Activated T-cell treated with anti-CD3 and anti-CD28 coated beads, Interleukin-2, amount 50 U/mL, for 4 hours (primary cell): ENCODE results near the gene DPCD. TPM values are rescaled to one million over a fixed set of nuclear protein-coding genes. Genes with fewer than 3 reads are reported as not detected.
"Not testable (repeated sequence)": the region's sequence is repeated elsewhere in the genome, so short reads cannot be mapped to it uniquely, and the experiment has no call there.

Source experiments
- ATAC-seq, 2 donors: fragments of 200-7000 bp; cut with Tn5 transposase; one replicate each; pipeline ENCODE4 v1.10.0; 2021
- DNase-seq: peaks from one replicate; pipeline ENCODE4 v3.0.0-alpha.2; 2020
- H3K27me3 Mint-ChIP-seq: one replicate; pipeline ENCODE4 v1.8.0; 2021; ENCODE audit warnings: low read depth, mixed read lengths
- H3K36me3 Mint-ChIP-seq: one replicate; pipeline ENCODE4 v1.8.0; 2022; ENCODE audit warnings: mixed read lengths; ENCODE audit not compliant: insufficient read depth
- H3K4me1 Mint-ChIP-seq: one replicate; pipeline ENCODE4 v1.8.0; 2021; ENCODE audit warnings: low read depth, mixed read lengths
- H3K4me3 Mint-ChIP-seq: one replicate; pipeline ENCODE4 v1.8.0; 2021; ENCODE audit warnings: mild to moderate bottlenecking, moderate library complexity, mixed read lengths
- H3K9me3 Mint-ChIP-seq: one replicate; pipeline ENCODE4 v1.8.0; 2021; ENCODE audit warnings: mixed read lengths
- total RNA-seq, 3 donors: library from RNA; stranded (reverse); gene quantifications; one replicate each; pipeline ENCODE4 v1.2.1, GENCODE V29; 2021

Gene DPCD
- total RNA-seq, 3 donors from 2014 or later, result 8.5 to 12.2 (median 9.7) TPM

DNA sequence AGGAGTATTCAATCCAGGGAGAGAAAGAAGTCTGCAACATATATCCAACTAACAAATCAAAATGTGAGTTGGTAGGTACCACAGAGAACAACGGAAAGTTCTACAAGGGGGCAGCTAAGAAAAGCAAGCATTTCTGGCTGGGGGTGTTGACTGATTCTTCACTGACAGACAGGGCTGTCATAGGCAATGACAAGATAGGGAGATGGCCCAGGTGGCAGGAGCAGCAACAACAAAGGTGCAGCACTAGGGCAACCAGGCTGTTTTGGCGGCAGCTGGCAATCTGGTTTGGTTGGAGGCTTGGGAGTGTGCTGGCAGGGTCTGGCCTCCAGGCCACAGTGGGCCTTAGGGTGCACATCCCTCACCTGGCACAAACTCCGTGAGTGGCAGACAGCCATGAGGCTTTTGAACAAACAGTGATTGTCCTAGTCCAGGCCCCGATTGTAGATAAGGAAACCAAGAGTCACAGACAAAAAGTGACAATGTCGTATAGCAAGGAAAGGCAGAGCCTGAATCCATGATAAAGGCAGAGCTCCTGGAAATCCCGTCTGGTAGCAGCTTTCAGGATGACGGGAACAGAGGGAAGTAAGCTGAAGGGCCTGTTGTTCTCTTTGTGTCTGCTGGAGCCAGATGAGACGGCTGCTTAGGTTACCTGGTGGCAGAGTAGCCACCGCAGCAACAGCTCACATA is 28.4 kb downstream of the DPCD start:
- DNase-seq, result no peak
- H3K36me3 Mint-ChIP-seq, result peaks cover 10% of the 10 kb centered on the region

DNA sequence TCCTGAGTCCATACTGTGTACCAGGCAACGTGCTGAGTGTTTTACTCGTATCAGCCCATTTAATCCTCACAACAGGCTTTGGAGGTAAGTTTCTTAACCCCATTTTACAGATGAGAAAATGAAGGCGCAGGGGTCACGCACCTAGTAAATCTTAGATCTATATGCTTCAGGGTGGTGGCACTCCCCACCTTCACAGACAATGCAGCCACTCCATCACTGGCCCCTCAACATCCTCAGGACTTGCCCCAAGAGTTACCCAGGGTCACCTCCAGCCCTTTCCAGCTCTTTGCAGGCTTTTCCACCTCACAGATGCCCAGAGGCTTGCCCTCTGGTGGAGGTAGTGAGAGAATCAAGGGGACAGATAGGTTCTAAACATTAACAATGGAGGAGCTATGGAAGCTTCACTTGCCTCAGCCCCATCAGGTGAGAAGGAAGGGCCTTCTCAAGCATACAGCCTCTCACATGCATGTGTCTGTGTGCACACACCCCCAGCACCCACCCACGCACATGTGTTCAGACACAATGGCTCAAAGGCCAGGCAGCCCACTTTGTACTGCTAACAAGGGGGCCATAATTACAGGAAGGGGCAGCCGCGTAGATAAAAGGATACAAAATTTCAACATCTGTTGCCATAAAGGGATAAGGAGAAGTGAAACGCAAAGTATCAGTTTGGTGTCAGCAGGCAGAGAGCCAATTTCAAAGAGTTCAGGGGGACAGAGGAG is 29.1 kb downstream of the DPCD start:
- Mint-ChIP-seq H3K4me3 (no peak overlapping the region), H3K4me1 (peaks cover 3% of the 10 kb centered on the region), H3K9me3 (no peaks in the 10 kb centered on the region), H3K36me3 (peaks cover 15% of the 10 kb centered on the region), H3K27me3 (no peaks in the 10 kb centered on the region)
- ATAC-seq (no peak), DNase-seq (no peak)

More for the DNA sequence above, 28.4 kb downstream of the DPCD start:
- peaks cover 3% of the 10 kb centered on the region for H3K4me1 Mint-ChIP-seq
- H3K27me3 Mint-ChIP-seq, result no peaks in the 10 kb centered on the region
- ATAC-seq, result no peak
- H3K9me3 Mint-ChIP-seq, result no peaks in the 10 kb centered on the region
- H3K4me3 Mint-ChIP-seq, result no peak overlapping the region

DNA sequence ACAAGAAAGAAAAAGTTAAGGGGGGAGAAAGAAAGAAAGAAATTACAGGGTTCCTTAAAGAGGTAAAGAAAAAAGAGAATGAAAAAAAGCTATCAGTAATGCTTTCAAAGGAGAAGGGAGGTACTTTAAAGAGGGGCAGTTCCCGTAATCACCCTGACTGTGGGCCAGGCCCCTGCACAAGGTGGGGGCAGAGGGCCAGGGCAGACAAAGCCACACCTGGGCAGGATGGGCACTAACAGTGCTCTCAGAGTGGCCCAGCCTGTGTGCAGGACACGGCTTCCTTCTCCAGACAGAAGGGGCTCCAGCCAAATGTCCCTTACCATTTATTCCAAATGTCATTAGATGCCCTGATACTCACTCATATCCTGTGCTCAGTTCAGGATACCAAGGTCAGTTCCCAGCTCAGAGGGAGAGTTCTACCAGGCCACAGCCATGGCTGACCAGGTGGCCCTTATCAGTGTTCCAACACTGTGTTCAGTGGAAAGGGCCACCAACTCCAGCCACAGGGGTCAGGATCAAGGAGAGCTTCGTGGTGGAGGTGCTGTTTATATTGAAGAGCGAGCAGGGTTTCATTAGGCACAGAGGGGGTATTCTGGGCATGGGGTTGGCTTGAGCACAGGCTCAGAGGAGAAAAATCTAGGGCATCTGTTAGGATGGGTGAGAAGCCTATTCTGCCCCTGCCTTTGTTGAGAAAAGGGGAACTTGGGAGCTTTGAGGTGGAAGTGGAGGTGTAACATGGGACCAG is 29.9 kb downstream of the DPCD start:
- DNase-seq (no peak), ATAC-seq (no peak)
- Mint-ChIP-seq H3K4me3 (no peak overlapping the region), H3K36me3 (peaks cover 18% of the 10 kb centered on the region), H3K9me3 (no peaks in the 10 kb centered on the region), H3K4me1 (peaks cover 3% of the 10 kb centered on the region), H3K27me3 (no peaks in the 10 kb centered on the region)

DNA sequence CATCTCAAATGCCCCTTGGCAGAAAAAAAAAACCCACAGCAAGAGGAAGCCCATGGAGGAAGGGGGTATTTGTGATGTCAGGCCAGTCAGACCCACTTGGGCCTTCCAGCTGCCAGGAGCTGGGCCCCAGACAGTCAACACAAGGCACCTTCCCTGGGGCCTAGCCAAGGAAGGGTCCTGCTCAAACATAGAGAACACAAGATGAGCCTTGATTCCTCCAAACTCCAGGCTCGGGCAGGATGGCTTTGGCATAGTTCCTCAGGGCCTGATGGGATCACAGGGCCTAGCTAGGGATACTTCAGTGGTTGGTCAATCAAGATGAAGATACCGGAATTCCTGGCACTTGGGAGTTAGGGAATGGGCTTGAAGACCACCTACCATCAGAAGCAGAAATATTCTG is 30.8 kb downstream of the DPCD start:
- peaks cover 3% of the 10 kb centered on the region for H3K4me1 Mint-ChIP-seq
- no peaks in the 10 kb centered on the region for H3K27me3 Mint-ChIP-seq
- H3K36me3 Mint-ChIP-seq, result peaks cover 22% of the 10 kb centered on the region
- DNase-seq (no peak), ATAC-seq (no peak)
- no peak overlapping the region for H3K4me3 Mint-ChIP-seq
- H3K9me3 Mint-ChIP-seq, result no peaks in the 10 kb centered on the region

DNA sequence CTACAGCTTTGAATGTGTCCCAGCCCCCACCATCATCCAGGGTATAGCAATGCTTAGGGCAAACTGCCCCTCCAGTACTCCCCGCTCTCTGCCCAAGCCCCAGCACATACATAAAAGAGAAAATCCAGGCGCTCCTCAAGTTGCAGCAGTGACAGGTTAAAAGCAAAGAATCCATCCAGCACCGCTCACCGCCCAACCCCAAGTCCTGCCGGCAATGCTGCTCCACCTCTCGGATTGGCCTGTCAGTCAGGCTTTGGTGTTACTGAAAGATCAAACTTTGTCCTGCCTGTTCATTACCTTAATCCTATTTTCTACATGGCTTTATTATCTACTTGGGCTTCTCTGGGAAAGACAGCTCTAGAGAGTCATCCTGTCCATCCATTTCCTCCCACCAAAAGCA is 31.9 kb downstream of the DPCD start:
- H3K36me3 Mint-ChIP-seq, result peaks cover 26% of the 10 kb centered on the region

DNA sequence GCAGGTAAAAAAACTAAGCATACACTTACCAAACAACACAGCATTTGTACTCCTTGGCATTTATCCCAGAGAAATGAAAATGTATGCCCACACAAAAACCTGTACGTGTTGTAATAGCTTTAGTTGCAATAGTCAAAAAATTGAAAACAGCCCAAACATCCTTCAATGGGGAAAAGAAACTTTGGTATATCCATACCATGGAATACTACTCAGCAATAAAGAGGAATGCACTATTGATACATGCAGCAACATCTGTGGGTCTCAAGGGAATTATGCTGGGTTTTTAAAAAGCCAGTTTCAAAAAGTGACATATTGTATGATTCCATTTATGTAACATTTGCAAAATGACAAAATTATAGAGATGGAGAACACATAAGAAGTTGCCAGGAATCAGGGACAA is 35.4 kb downstream of the DPCD start:
- ATAC-seq, result no peak
- Mint-ChIP-seq H3K4me3 (no peak overlapping the region), H3K27me3 (no peaks in the 10 kb centered on the region), H3K9me3 (no peaks in the 10 kb centered on the region), H3K4me1 (no peaks in the 10 kb centered on the region), H3K36me3 (peaks cover 23% of the 10 kb centered on the region)
- DNase-seq, result no peak

More for the DNA sequence above, 31.9 kb downstream of the DPCD start:
- Mint-ChIP-seq H3K9me3 (no peaks in the 10 kb centered on the region), H3K4me3 (no peak overlapping the region), H3K4me1 (peaks cover 3% of the 10 kb centered on the region), H3K27me3 (no peaks in the 10 kb centered on the region)
- DNase-seq (no peak), ATAC-seq (no peak)

DNA sequence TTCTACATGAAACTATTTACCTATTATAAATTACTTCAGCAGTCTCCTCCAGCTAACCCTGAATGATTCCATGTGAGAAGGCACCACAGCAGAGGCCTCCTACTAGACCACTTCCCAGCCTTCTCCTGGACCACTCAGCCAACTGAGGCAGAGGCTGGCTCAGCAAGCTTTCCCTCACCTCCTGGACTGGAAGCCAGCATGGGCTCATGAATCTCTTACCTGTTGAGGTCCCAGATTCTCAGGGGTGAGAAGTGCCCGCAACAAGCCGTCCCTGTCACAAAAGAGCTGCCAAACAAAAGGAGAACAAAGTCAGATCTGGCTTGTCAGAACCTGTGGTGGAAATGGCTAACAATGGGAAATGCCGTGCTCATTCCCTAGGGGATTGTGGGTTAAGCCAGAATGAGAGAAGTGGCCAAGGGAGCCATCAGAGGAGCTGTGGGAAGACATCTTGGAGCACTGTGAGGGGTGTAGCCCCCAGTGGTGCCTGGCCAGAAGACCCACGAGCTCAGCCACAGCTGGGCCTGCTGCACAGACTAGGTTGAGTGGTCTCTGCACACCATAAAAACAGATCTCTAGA is 36.5 kb downstream of the DPCD start:
- Mint-ChIP-seq H3K9me3 (no peaks in the 10 kb centered on the region), H3K4me1 (no peaks in the 10 kb centered on the region), H3K36me3 (peaks cover 23% of the 10 kb centered on the region), H3K4me3 (no peak overlapping the region), H3K27me3 (no peaks in the 10 kb centered on the region)
- ATAC-seq, result no peak
- no peak for DNase-seq

DNA sequence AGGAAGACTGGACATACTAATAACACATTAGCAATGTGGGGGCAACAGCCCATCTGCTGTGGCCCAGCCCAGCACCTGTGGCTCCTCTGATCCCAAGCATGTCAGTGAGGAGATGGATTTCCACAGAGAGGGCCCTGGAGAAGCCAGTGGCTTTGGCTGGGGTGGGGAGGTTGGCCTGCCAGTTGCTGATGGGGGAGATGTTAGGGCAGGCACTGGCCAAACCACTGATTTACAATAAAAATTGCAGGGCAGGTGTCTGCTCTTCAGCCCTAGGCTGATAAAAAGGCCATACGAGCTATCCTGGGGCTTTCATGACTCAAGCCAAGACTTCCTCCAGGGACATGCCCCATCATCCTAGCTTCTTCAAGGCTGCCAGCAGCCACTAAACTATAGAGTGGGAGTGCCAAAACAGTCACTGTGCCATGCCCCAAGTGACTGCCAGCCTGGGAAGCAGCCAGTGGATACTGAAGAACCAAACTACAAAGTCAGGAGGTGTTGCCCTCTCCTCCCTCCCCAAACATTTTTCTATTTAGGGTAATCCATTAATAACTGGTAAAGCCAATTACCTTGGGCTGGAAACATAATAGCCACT is 37.8 kb downstream of the DPCD start:
- Mint-ChIP-seq H3K4me3 (no peak overlapping the region), H3K9me3 (no peaks in the 10 kb centered on the region), H3K27me3 (no peaks in the 10 kb centered on the region), H3K36me3 (peaks cover 28% of the 10 kb centered on the region), H3K4me1 (no peaks in the 10 kb centered on the region)
- ATAC-seq, result no peak
- no peak for DNase-seq

DNA sequence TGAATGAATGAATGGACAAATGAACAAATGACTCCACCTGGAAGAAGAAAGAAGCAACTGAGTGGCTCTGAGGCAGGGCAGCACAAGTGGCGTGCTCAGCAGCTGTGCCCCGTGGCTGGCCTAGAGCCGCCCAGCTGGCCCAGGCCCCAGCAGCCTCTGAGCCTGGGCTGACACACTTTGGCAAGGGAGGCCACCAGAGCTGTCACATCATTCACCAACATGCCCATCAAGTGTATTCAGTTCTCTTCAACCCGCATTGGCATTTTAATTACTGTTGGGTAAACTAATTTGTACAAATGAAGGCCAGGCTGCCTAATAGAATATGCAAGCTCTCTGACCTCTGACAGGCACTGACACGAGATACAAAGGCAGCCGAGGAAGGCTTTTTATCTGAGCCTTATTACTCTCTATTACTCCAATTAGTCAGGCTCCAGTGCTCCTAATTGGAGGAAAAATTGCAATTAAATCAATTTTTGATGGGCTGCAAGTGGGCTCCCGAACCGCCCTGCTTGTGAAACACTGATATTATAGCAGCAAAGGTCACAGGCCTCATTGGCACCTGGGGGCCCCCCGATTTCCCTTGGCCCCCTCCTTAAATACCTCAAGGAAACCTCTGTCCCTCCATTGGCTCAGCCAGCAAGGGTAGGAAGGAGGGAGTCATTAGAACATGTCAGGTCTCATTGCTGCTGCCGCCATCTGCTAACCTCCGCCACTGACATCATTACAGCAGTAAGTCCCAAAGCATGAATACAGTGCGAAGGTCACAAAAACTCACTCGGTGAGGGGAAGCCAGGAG is 41.9 kb downstream of the DPCD start:
- Mint-ChIP-seq H3K4me3 (no peak overlapping the region), H3K27me3 (no peaks in the 10 kb centered on the region), H3K4me1 (peaks cover 7% of the 10 kb centered on the region), H3K9me3 (no peaks in the 10 kb centered on the region), H3K36me3 (peaks cover 11% of the 10 kb centered on the region)
- no peak for DNase-seq
- no peak for ATAC-seq

DNA sequence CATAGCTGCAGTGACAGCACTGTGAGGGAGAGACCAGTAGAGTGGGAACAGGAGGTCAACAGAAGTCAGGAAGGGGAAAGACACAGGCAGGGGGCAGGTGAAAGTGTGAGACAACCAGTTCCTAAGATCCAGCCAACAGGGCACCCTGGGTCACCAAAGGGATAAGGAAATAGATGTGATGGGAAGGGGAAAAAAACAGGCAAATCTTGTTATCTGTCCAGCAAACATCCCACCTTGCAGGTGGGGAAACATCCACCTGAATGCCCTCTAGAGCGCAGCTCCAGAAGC is 42.5 kb downstream of the DPCD start:
- H3K9me3 Mint-ChIP-seq, result no peaks in the 10 kb centered on the region
- H3K27me3 Mint-ChIP-seq, result no peaks in the 10 kb centered on the region
- peaks cover 9% of the 10 kb centered on the region for H3K36me3 Mint-ChIP-seq
- no peak for DNase-seq
- no peak for ATAC-seq
- H3K4me1 Mint-ChIP-seq, result peaks cover 8% of the 10 kb centered on the region
- H3K4me3 Mint-ChIP-seq, result no peak overlapping the region

DNA sequence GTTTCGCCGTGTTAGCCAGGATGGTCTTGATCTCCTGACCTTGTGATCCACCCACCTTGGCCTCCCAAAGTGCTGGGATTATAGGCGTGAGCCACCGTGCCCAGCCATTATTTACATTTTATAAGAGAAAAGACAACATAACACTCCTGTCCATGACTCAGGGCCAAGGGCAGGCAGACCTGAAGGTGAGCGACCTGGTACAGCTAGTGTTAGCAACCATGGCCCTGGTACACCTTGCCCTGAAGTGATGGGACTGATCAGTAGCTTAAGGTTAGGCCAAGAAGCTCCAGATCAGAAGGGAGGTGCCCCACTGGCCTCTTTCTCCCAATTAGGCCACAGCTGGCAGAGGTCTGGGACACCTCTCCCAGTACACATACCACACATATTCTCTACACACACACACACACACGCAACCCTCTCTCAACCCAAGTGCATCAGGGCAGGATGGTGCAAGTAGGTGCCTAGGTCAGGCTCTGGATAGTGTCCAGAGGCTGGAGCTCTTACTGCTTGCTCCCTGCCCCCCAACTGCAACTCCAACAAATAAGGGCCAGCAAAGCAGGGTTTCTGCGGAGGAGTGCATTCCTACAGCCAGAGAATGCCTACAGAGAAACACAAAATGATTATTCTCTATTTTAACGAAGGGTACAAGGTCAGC is 43.8 kb downstream of the DPCD start:
- H3K4me1 Mint-ChIP-seq, result peaks cover 10% of the 10 kb centered on the region
- H3K9me3 Mint-ChIP-seq, result no peaks in the 10 kb centered on the region
- no peak for ATAC-seq

DNA sequence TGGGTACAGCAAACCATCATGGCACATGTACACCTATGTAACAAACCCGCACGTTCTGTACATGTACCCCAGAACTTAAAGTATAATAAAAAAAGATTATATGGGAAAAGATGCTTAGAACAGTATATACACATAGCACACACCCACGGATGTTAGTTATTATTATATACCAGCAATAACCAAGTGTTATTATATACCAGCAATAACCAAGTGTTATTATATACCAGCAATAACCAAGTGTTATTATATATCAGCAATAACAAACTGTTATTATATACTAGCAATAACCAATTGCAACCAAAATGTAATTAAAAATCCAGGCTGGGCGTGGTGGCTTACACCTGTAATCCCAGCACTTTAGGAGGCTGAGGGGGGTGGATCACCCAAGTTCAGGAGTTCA is 45.4 kb downstream of the DPCD start:
- H3K36me3 Mint-ChIP-seq, result peaks cover 19% of the 10 kb centered on the region
- DNase-seq, H3K4me1 Mint-ChIP-seq, H3K4me3 Mint-ChIP-seq, ATAC-seq, H3K9me3 Mint-ChIP-seq, H3K27me3 Mint-ChIP-seq: not testable (repeated sequence)

More for the DNA sequence above, 43.8 kb downstream of the DPCD start:
- no peak for DNase-seq
- peaks cover 12% of the 10 kb centered on the region for H3K36me3 Mint-ChIP-seq
- no peak overlapping the region for H3K4me3 Mint-ChIP-seq
- no peaks in the 10 kb centered on the region for H3K27me3 Mint-ChIP-seq

DNA sequence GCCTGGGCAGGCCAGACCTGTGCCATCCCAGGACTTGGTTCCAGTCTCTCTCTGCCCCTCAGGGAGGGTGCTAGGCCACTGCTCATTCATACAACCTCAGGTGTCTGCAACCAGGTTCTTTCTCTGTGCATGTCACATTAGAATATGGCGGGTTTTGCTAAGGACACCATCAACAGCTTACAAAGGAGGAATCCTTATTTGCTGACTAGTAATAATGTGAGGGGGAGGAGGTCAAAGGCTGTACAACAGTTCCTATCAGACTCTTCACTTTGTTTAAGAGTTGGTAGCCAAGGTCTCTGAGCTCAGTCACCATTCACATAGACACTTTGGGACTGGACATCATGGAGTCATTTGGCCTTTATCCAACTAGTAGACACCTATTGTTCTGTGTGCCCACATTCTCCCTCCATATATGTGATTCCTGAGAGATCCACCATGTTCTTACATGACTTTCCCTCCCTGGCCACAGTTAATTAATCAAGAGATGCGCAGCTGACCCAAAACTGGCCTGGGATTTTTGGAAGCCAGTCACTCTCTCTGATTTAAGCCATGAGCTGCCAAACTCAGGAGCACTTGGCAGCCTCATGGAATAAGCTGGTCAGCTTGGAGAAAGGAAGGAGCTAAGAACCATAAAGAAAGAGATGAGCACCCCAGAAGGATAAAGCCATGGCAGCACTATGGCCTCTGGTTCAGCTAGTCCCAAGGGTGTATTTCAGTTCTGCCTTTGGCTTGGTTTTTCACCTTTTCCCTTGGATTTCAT is 51.2 kb downstream of the DPCD start:
- Mint-ChIP-seq H3K27me3 (no peaks in the 10 kb centered on the region), H3K4me3 (no peak overlapping the region), H3K36me3 (peaks cover 31% of the 10 kb centered on the region), H3K4me1 (peaks cover 12% of the 10 kb centered on the region), H3K9me3 (no peaks in the 10 kb centered on the region)
- no peak for DNase-seq
- ATAC-seq, result no peak
